GM12873 (cell line): ENCODE results near the gene UBE2R2.

Experiments
- CTCF ChIP-seq: IDR thresholded peaks from 2 replicates; pipeline ENCODE4 v1.5.1; 2012; ENCODE audit warnings: low read depth, mild to moderate bottlenecking, moderate library complexity, low read length, control low read depth; ENCODE audit not compliant: insufficient read depth; ENCODE audit errors: missing control alignments

The UBE2R2 gene

GRCh38 chr9:33923998-33924701 lies 107.2 kb downstream of the UBE2R2 start:
- no peak for TF ChIP-seq CTCF

GRCh38 chr9:33924978-33925797 lies 108.2 kb downstream of the UBE2R2 start:
- TF ChIP-seq CTCF = peak; percentile 68

GRCh38 chr9:33926746-33927485 lies 110.0 kb downstream of the UBE2R2 start:
- no peak for TF ChIP-seq CTCF

GRCh38 chr9:33927694-33928093 lies 110.7 kb downstream of the UBE2R2 start:
- no peak for TF ChIP-seq CTCF

- no peak for TF ChIP-seq CTCF
These were observed 114.4 kb downstream of the UBE2R2 start for GRCh38 chr9:33931326-33931725.

- no peak for TF ChIP-seq CTCF
These were observed 115.3 kb downstream of the UBE2R2 start for GRCh38 chr9:33932078-33932807.
